22Rv1 (cell line): ENCODE results near the gene ESPL1.

Source experiments
- H3K27ac ChIP-seq: fragments of 450-650 bp; 2 replicates; pipeline ENCODE4 v1.5.1; 2017
- ZFX ChIP-seq: fragments of 450-650 bp; IDR thresholded peaks from 2 replicates; pipeline ENCODE4 v1.6.1; 2017; ENCODE audit warnings: antibody characterized with exemption, borderline replicate concordance
- TF ChIP-seq, protein P1 (sequence below): fragments of 450-650 bp; IDR thresholded peaks from 2 replicates; pipeline ENCODE4 v1.5.1; 2017; ENCODE audit warnings: mild to moderate bottlenecking

Gene ESPL1

DNA sequence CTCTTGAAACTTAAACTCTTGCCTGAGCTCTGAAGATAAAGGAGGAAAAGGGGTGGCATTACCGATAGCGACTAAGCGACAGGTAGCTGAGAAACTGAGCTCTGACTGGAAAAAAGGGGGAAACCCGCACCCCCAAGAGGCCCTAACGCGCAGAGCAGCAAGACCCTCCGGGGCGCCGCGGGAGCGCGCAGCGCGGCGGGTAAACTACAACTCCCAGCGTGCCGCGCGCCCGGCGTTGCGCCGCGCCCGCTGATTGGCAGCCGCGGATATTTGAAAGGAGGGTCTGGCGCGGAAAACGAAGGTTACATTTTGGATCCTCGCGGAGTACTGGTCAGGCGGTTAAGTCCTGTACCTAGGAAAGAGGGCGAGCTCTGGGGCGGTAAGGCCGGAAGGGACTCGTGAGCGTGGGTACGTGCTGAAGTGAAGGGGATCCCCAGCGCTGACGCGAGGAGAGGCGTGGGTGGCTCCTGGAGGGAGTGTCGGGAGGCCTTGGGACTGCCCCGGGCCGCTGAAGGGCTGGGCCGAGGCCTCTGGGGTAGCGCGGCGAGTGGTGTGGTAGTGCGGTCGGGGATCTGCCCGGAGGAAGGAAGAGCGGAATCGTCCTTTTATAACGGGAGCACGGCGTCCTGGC is at the start of gene ESPL1:
Gene ESPL1, plus strand, starts transcription at position 301 of the 631 bp plus-strand sequence. CDS start 468 bp downstream, outside the sequence.
- TF ChIP-seq ZFX = no peak
- TF ChIP-seq, protein P1, sequence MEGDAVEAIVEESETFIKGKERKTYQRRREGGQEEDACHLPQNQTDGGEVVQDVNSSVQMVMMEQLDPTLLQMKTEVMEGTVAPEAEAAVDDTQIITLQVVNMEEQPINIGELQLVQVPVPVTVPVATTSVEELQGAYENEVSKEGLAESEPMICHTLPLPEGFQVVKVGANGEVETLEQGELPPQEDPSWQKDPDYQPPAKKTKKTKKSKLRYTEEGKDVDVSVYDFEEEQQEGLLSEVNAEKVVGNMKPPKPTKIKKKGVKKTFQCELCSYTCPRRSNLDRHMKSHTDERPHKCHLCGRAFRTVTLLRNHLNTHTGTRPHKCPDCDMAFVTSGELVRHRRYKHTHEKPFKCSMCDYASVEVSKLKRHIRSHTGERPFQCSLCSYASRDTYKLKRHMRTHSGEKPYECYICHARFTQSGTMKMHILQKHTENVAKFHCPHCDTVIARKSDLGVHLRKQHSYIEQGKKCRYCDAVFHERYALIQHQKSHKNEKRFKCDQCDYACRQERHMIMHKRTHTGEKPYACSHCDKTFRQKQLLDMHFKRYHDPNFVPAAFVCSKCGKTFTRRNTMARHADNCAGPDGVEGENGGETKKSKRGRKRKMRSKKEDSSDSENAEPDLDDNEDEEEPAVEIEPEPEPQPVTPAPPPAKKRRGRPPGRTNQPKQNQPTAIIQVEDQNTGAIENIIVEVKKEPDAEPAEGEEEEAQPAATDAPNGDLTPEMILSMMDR = no peak
- H3K27ac ChIP-seq = peak within 1 kb of the TSS; percentile 74

DNA sequence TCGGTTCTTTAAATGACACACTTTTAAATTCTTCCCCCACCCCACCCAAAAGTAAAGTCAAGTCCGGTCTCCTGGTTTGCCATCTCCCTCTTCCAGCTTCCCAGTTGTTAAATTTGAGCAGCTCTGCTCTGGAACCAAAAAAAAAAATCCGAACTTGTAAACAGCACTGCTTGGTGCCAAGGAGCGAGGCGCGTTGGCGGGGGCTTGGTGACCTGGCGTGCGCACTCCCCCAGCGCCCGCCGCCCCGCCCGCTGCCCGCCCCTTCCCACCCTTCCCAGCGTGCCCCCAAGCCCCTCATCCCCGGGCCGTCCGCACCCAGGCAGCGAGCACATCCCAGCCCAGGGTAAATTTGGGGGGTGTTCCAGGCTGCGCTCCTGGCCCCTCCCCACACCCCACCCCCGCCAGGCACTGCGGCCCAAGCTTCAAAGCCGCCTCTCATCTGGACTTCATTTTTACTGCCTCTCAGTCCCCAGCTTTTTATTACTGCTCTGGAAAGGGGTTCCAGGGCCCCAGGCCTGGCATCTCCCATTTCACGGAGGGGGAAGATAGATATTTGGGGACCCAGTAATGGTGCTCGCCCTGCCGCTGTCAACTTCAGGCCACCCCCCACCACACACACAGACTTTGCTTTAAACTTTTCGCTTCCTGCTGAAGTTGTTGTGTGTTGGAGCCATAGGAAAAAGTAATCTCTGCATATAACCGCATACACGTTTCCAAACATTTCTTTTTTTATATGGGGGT is 49.4 kb upstream of the ESPL1 start:
- TF ChIP-seq, protein P1 = no peak
- no peak for TF ChIP-seq ZFX
- 0 out of 2 replicates have a peak overlapping the region, but pooled peaks have one; percentile 18 for H3K27ac ChIP-seq

DNA sequence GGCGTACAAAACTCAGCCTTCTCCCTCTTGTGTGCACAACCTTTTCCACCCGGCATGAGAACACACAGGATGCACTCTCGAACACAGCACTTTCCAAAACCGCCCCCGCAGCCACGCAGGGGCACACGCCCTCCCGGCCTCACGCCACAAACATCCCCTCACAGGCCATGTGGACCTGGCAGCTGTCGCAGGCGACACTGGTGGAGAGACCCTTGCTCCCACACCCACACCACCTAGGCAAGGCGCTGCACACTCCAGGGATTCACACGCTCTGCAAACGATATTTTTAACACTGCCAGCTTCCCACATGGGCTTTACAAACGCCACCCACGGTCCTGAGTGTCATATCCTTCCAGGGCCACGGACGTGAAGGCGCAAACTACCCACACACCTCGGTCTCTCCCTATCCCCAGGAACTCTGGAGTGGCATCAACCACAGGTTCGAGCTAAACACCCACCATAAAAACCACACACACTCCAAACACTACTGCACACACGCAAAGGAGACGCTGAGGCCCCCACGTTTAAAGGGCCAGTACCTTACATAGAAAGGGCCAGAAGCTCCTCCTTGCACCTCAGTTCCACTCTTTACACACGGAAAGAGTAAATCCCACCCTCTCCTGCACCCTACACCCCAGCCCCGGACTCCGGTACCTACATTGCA is 48.7 kb upstream of the ESPL1 start:
- TF ChIP-seq ZFX = no peak
- TF ChIP-seq, protein P1 = no peak
- peak overlapping the region; percentile 98; the same call in 1 of the 2 replicates for H3K27ac ChIP-seq

DNA sequence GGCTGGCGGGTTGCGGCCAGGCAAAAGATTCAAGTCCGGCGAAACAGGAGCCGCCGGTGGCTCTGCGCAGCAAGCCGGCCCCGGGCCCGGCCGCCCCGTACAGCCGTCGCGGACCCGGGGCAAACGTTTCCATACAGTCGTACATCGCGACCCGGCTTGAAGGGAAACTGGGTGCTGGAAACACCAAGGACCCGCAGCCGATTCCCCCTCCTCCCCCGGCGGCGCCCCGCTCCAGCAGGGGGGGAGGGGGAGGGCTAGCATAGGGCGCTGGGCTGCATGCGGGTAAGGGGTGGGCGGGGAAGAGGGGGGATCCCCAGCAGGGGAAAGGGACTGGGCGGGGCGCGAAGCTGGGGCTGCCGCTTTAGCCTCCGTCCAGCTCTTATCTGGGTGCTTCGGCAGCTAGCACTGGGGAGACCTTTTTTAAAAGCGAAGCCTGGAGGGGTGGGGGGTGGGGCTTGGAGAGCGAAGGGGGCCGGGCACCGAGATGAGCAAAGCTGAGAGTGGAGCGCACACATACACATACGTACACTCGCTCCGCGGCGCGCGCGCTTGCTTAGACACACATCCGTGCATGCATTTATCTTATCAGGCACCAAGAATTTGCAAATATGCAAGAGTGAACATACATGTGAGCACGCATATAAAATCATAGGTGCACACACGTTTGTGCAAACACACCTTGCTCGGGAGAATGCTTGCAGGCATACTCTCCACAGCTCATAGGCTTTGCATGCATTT is 48.0 kb upstream of the ESPL1 start:
- H3K27ac ChIP-seq = peak overlapping the region; percentile 98
- TF ChIP-seq, protein P1 = no peak
- no peak for TF ChIP-seq ZFX

DNA sequence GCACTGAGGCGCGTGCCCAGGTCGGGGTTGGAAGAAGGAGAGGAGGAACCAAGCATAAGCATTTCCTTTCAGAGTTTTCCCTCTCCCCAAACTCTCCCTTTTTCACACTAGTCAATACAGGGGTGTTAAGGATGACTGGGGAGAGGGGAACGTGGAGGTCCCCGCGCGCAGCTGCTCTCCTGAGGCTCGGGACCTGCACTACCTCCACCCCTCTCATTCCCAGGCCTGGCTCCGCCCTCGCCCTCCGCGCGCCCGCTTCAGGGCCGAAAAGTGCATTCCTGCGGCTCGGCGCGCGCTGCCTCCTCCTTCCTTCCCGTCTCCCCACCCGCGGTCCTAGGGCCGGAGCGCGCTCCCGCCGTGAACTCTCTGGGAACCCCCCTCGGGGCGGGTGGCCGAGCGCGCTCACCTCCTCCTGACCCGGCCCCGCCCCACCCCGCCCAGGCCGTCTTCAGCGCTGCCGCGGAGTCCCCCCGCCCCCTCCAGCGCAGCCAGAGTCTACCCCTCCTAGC is 47.4 kb upstream of the ESPL1 start:
- peak overlapping the region; percentile 98 for H3K27ac ChIP-seq
- TF ChIP-seq ZFX = no peak

DNA sequence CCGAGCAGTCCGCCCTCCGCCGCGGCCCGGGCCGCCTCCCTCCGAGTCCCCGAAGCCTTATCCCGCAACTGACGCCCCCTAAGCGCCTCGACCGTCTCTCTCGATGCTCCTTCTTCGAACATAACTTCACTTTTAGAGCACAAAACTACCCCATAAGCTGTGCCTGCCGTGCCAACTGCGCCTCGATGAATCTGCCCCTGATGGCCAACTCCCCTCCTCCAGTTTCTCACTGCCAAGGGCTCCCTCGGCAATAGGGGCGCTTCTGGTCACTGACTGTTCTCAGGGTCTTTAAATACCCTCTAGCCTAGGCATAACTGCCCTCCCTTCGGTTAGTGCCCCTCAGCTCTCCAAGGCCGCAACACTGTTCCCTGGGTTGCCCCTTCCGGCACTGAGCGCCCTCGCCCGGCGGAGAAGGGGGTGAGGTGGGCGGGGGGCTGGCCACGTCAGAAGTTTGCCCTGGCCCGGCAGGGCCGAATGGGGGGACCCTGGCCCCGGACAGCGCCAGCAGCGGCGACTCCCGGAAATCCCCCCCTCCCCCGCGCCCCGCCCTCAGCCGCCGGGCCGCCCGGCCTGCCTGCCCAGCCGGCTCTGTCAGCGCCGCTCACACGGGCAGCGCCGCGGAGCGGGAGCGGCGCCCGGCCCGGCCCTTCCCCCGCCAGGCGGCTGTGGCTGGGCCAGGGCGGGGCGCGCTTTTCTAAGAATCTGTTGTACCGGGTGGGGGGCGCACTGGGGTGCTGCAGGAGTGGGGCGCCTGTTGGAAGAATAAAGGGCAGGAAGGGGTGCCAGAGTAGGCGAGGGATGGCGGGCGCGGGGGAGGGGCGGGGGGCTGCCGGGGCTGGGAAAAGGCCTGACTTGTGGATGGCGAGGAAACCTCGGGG is 46.7 kb upstream of the ESPL1 start:
- H3K27ac ChIP-seq = peak overlapping the region; percentile 98

More for the DNA sequence above, 46.7 kb upstream of the ESPL1 start:
- no peak for TF ChIP-seq ZFX
- TF ChIP-seq, protein P1 = peak; percentile 71
